Fibroblast of mammary gland (primary cell): ENCODE measurements around the gene CYP2C19.
"Not testable (repeated sequence)": the region's sequence is repeated elsewhere in the genome, so short reads cannot be mapped to it uniquely, and the experiment has no call there.

Source experiments
- DNase-seq: peaks from one replicate; pipeline ENCODE4 v3.0.0-alpha.2; 2010; ENCODE audit warnings: low read depth
- H3K4me3 ChIP-seq: 2 replicates; pipeline ENCODE4 v1.5.1; 2011; ENCODE audit warnings: low read depth, mild to moderate bottlenecking, low read length, moderate library complexity; ENCODE audit not compliant: control insufficient read depth
- TF ChIP-seq, protein P1 (sequence below): conservative IDR thresholded peaks from 2 replicates; pipeline ENCODE4 v1.5.1; 2011; ENCODE audit warnings: low read depth, low read length, inconsistent platforms; ENCODE audit not compliant: control insufficient read depth, insufficient read depth

The CYP2C19 gene

DNA sequence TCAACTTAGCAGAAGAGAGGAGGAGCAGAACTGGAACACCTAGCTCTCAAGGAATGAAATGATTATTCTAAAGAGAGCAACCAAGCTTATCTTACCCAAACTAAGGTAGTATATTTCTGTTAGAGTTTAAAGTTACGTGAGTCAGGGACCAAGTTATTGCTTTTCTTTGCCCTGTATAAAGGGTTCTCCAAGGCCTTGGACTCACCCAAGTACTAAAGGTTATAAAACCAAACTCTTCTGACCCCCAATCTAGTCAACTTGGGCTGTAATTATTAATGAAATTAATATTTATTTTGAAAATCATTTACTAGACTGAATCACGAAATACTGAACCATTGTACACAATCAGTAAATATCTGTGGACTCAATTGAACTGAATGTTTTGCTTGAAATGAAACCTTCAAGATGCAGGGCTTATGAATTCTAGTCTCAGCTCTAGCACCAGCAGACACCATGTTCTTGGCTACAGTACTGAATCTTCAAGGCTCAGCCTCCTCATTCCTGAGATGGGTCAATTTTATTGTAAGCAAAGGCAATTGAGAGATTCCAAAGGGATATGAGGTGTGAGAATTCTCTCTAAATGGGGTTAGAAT lies 1.8 kb upstream of the CYP2C19 start:
- TF ChIP-seq, protein P1, sequence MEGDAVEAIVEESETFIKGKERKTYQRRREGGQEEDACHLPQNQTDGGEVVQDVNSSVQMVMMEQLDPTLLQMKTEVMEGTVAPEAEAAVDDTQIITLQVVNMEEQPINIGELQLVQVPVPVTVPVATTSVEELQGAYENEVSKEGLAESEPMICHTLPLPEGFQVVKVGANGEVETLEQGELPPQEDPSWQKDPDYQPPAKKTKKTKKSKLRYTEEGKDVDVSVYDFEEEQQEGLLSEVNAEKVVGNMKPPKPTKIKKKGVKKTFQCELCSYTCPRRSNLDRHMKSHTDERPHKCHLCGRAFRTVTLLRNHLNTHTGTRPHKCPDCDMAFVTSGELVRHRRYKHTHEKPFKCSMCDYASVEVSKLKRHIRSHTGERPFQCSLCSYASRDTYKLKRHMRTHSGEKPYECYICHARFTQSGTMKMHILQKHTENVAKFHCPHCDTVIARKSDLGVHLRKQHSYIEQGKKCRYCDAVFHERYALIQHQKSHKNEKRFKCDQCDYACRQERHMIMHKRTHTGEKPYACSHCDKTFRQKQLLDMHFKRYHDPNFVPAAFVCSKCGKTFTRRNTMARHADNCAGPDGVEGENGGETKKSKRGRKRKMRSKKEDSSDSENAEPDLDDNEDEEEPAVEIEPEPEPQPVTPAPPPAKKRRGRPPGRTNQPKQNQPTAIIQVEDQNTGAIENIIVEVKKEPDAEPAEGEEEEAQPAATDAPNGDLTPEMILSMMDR: no peak
- H3K4me3 ChIP-seq: no peak overlapping the region
- no peak for DNase-seq

DNA sequence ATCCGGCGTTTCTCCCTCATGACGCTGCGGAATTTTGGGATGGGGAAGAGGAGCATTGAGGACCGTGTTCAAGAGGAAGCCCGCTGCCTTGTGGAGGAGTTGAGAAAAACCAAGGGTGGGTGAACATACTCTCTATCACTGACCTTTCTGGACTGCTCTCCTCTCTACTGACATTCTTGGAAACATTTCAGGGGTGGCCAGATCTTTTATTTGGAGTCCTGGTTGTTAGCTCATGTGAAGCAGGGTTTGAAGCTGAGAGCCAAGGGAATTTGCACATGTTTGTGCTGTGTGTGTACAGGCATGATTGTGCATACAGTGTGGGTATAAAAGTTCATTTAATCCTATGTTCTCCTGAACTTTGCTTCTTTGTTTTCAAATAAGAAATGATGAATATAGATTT lies 12.9 kb downstream of the CYP2C19 start:
- not testable (repeated sequence) for DNase-seq, H3K4me3 ChIP-seq

DNA sequence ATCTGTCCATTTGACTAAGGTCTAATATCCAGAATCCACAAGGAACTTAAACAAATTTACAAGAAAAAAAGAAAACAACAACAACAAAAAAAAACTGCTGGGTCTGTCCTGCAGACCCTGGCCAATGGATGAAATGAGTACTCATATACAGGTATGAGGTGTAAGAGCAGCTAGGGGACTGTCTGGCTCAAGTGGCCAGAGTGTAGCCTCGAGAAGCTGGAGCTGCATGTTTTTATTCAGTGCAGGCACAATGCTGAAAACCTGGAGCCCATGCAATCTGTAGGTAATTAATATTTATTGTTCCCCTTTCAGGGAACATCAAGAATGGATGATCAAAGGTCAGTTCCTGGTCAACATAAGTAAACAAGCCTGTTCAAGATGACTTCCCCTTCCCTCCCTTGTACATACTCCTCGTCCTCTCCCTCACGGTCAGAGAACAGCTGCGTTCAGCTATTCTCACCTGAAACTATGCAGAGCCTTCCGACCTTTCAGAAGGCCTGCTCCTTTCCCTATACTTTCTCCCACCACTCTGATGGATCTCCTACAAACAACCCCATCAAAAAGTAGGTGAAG lies 15.5 kb downstream of the CYP2C19 start:
- no peak for DNase-seq
- TF ChIP-seq, protein P1: no peak
- no peak overlapping the region for H3K4me3 ChIP-seq

DNA sequence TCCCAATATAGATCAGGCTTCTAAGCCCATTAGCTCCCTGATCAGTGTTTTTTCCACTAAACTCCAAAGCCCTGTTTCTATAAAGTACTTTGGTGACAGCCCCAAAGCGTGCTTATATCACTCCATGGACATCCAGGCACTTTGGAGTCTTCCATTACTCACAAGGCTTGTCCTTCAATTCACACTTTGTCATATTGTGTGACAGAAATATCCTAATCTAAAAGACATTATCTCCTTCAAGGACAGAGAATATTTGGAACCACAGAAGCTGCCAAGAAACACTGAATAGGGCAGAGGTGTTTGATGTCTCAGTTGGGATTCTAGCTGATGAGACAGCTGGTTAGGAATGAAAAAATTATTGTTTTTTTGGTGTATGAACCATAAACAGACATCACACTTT lies 18.4 kb downstream of the CYP2C19 start:
- TF ChIP-seq, protein P1: no peak
- DNase-seq: no peak

DNA sequence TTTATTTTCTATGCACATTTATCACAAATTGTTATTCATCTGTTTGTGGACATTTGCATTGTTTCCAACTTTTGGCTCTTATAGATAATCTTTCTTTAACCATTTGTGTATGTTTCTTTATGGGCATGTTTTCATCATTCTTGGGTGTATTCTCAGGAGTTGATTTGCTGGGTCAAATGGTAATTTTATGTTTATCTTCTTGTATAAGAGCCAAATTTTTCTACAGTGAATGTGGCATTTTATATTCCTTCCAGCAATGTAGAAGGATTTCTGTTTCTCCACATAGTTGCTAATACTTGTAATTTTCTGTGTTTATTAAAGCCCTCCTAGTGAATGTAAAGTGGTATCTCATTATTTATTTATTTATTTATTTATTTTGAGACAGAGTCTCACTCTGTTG lies 21.8 kb downstream of the CYP2C19 start:
- TF ChIP-seq, protein P1: no peak
- no peak overlapping the region for H3K4me3 ChIP-seq
- DNase-seq: no peak

More for the DNA sequence above, 18.4 kb downstream of the CYP2C19 start:
- H3K4me3 ChIP-seq: no peak overlapping the region

DNA sequence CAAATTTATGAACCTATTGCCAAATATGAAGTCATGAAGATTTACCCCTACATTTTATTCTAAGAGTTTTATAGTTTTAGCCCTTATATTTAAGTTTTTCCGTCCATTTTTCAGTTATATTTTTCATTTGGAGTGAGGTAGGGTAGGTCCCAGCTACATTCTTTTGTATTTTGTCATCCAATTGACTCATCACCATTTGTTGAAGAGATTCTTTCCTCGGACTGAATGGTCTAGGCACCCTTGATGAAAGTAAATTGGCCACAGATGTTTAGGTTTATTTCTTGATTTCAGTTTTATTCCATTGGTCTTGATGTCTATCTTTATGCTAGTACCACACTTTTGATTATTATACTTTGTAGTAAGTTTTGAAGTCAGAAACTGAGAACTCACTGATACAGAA lies 22.7 kb downstream of the CYP2C19 start:
- H3K4me3 ChIP-seq: no peak overlapping the region
- TF ChIP-seq, protein P1: no peak
- DNase-seq: no peak

DNA sequence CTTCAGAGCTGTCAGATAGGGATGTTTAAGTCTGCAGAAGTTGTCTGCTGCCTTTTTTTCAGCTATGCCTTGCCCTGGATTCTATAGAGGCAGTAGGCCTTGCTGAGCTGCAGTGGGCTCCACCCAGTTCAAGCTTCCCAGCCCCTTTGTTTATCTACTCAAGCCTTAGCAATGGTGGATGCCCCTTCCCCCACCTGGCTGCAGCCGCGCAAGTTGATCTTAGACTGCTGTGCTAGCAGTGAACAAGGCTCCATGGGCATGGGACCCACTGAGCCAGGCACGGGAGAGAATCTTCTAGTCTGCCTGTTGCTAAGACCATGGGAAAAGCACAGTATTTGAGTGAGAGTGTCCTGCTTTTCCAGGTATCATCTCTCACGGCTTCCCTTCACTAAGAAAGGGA lies 38.1 kb downstream of the CYP2C19 start:
- not testable (repeated sequence) for H3K4me3 ChIP-seq, DNase-seq

DNA sequence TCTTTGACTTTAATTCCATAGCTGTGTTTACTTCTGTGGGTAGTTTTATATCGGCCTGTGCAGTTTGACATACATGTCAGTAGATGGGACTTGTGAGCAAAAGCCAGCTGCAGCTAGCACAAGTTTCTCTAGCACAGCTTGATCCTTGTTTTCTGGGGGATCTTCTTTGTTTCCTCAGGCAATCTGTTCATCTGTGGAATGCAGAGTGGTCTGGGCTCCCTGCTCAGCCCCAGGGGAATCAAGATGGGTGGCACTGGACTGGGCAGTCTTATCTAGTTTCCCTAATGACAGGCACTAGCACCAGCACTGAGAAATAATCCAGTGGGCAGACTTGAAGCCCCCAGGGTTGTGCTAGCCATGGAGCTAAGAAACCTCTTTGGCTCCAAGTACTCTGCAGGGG lies 40.8 kb downstream of the CYP2C19 start:
- TF ChIP-seq, protein P1: no peak
- no peak for DNase-seq

DNA sequence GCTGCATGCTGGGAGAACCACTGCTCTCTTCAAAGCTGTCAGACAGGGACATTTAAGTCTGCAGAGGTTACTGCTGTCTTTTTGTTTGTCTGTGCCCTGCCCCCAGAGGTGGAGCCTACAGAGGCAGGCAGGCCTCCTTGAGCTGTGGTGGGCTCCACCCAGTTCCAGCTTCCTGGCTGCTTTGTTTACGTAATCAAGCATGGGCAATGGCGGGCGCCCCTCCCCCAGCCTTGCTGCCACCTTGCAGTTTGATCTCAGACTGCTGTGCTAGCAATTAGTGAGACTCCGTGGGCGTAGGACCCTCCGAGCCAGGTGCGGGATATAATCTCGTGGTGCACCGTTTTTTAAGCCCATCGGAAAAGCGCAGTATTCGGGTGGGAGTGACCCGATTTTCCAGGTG lies 67.5 kb downstream of the CYP2C19 start:
- DNase-seq, H3K4me3 ChIP-seq: not testable (repeated sequence)

More for the DNA sequence above, 40.8 kb downstream of the CYP2C19 start:
- no peak overlapping the region for H3K4me3 ChIP-seq
